Right forelimb (tissue), 1 donor: ENCODE measurements around the gene KCNH2.

ENCODE experiments used
- DNase-seq: peaks from one replicate; pipeline ENCODE4 v3.0.0-alpha.2; 2018

Gene KCNH2

DNA sequence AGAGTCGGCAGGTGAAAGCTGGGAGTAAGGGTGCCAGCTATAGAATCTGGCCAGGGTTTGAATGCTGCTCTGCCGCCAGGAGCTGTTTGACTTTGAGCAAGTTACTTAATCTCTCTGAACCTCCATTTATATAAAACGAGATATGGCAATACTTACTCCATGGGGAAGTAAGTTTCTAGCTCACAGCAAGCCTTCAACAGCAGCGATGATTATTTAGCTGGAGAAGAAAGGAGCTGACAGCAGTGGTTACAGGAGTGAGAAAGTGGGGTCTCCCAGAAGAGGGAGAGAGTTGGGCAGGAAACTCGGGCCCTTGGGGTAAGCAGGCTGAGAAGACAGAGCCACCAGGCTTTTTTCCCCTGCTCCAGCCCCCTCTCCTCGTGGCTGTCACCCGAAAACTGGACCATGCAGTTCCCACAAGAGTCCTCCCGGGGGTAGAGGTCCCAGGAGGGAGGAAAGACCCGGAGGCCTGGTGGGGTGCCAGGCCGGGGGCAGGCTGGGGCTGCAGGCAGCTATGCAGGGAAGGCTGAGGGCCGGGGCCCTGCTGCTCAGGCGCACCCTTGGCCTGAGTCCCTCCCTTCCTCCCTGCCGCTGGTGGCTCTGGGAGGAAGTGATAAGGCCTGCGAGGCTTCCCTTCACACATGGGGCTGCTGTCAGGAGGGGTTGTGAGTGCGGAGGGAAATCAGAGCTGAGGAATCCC lies 16.2 kb upstream of the KCNH2 start:
- DNase-seq: no peak

- DNase-seq: no peak
These were observed 15.4 kb upstream of the KCNH2 start for GRCh38 chr7:150993511-150993910.

DNA sequence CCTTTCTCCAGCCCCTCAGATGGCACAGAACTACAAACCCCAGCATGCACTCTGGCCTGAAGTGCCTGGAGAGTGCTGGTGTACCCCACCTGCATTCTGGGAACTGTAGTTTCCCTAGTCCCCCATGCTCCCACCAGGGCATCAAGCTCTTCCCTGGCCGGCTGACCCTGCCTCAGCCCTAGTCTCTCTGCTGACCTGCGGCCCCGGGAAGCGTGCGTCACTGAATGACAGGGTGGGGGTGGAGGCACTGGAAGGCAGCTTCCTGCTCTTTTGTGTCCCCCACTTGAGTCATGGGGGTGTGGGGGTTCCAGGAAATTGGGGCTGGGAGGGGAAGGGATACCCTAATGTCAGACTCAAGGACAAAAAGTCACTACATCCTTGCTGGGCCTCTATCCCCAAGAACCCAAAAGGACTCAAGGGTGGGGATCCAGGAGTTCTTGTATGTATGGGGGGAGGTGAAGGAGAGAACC lies 14.7 kb upstream of the KCNH2 start:
- no peak for DNase-seq

DNA sequence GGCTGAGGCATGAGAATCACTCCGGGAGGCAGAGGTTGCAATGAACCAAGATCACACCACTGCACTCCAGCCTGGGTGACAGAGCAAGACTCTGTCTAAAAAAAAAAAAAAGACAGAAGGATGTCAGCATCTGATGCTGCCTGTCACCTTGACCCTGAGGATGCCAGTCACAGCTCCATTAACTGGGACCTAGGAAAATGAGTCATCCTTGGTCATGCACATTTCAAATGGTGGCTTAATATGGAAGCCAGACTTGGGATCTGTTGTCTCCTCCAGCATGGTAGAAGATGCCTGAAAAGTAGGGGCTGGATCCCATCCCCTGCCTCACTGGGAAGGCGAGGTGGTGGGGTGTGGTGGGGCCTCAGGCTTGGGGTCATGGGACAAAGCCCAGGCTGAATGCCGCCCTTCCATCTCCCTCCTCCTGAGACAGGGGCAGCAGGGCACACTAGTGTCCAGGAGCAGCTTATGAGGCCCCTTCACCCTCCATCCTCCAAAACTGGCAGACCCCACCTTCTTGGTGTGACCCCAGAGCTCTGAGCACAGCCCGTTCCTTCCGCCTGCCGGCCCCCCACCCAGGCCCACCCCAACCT lies 14.0 kb upstream of the KCNH2 start:
- DNase-seq: no peak

DNA sequence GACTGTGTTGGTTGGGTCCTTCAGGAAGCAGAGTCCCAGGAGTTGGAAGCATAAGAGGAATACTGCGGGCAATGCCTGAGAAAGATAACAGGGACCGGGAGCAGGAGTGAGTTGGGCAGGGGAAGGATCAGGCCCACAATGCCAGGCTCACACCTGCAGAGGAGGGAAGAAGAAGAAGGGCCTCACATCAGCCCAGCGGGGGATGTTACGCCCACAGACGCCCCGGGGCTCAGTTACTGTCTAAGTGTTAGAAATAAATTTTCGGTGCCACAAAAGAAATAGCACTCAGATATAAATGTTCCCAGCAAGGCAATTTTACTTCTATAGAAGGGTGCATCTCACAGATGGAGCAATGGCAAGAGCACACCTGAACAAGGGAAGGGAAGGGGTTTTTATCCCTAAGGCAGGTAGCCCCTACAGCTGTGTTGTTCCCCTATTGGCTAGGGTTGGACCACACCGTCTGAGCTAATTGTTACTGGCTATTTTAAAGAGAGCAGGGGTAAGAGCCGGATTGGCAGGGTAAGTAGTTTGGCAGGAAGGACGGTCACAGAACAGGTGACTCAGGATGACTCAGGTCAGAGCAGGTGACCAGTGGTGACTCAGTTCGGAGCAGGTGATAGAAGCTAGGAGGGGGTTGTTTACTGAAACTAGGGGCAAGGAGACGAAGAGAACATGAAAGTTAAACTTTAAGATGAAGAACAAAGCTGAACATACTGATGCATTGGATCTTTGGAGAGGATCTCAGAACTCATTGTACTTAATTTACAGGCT lies 12.5 kb upstream of the KCNH2 start, which contains the start of gene NOS3:
NOS3 (plus strand) TSS at position 602 of the 771 bp plus-strand sequence. CDS start 2,787 bp downstream, outside the sequence.
- DNase-seq: no peak

DNA sequence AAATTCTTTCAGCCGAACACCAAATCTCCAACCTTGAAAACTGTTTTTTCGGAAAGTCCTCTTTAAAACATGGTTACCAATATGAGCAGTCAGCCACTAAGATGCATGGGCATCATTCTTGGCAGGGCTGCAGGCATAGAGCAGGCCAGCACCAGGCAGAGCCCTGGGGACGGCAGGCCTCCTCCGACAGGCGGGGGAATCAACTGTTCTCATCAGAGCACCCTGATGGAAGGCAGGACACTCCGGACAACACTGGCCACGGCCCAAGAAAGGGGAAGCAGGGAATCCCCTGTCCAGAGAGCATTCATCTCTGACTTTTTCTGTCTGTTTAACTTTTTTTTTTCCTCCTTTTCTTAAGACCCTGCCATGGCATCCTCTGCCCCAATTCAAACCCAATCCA lies 11.3 kb upstream of the KCNH2 start:
- DNase-seq: no peak

DNA sequence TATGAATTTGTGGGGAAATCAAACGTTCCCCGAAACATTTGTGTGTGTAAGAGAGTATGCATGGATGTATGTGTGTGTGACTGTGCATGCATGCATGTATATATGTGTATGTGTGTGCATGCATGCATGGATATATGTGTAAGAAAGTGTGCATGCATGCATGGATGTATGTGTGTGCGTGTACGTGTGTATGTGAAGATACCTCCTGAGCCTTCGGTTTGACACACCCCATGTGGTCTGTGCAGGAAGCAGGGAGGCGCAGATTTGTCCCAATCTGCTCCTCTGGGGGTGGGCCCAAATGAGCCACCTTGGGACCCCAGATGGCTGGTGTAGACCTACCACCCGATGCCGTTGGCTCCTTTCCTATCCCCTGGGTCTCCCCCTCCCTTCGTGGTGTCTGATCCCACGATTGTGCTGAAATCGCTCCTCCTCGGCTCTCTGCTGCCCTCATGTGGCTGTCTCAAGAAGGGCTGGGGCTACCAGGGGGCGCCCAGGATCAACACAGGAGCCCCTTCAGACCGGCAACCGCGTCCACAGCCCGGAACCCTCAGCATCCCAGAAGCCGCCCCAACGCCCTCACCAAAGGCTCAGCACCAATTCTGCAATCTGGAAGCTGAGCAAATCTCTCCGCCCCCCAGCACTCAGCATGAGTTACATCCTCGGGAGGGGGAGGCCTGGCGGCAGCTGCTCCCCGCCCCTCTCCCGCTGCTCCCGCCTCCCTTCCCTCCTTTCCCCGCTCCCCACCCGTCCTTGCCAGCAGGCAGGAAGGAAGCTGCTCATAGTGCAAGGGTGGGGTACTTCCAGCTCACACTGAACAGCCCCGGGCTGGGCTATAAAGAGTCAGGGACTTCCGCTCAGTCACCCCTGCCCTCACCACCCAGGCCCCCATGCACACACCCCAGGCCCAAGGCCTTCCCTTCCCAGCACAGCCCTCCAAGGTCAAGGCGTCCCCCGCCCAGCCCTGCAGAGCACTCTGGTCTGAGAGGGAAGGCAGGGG lies 10.4 kb upstream of the KCNH2 start:
- peak; percentile 84 for DNase-seq

- no peak for DNase-seq
These were observed 8.4 kb upstream of the KCNH2 start for GRCh38 chr7:150986556-150986955.

- DNase-seq: peak; percentile 76
These were observed 8.0 kb upstream of the KCNH2 start for GRCh38 chr7:150986099-150986512.

- no peak for DNase-seq
These were observed 5.8 kb upstream of the KCNH2 start for GRCh38 chr7:150983893-150984368.

DNA sequence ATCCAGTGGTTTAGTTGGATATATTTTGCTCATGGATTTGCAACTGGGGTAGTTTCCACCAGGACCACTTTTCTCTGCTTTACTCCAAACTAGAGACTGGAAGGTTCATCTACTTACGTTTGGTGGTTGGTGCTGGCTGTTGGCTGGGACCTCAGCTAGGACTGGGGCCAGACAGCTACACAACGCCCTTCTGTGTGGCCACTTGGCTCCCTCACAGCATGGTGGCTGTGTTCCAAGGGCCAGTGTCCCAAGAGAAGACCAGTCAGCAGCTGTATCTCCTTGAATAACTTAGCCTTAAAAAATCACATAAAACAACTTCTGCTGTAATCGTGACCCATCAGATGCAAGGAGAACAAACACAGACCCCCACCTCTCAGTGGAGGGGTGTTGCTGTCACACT lies 4.2 kb upstream of the KCNH2 start:
- no peak for DNase-seq

DNA sequence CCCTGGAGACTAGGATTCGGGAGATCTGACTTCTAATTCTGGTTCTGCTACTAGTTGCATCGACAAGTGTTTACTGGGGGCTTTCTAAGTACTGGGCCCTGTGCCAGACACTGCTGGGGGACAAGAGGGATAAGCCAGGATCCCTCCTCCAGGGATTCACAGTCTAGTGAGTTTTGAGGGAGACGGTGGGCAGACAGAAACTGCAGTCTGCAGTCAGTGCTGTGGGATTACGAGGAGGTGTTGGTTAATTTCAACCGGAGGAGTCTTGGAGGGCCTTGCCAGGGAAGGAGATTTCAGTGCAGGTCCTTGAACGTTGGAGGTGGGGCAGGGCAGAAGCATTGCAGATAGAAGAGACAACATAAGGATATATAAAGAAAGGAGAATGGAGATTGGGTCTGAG lies 3.5 kb upstream of the KCNH2 start:
- DNase-seq: no peak

DNA sequence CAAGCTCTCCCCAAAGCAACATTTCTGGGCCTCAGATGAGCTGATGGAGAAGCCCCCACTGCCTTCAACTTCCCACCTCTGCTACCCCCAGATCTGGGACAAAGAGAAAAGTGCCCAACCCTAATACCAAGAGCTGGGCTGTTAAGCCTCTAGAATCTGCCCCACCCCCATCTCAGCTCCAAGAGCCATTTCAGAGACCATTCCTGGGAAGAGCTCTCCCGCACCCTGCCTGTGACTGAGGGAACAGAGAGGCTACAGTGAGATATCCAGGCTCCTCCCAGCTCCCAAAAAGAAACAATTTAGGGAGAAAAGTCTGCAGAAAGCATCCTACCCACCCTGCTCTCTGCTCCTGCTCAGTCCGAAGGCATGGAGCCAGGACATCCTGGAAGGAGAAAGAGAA lies 2.5 kb upstream of the KCNH2 start:
- no peak for DNase-seq

DNA sequence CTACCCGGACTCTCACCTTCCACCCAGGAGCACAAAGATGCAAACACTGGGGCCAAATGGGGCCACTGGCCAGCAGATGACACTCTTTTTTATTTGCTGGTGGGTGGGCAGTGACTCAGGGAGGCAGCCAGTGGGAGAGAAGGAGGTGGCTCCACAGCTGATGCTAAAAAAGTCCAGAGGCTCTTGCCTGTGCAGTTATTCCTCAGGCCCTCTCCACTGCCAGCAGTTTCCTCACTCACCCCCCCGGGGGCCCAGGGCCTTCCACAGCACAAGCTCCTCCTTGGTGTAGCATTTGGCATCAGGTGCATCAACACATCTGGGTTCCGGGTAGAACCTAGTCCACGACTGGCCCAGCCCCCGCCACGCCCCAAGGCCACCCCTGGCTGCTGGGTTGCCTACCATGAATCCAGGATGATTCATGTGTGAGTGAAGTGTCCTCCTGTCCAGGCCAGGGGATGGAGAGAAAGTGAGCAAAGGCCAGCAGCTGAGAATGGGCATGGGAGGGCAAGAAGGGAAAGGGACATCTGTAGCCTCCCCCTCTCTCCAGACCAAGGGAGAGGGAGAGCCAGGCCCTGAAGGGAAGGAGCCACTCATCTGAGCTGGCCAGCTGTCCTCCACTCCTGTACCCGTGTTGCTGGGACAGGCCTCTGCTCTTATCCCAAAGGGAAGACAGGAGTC lies 1.7 kb upstream of the KCNH2 start:
- DNase-seq: no peak

DNA sequence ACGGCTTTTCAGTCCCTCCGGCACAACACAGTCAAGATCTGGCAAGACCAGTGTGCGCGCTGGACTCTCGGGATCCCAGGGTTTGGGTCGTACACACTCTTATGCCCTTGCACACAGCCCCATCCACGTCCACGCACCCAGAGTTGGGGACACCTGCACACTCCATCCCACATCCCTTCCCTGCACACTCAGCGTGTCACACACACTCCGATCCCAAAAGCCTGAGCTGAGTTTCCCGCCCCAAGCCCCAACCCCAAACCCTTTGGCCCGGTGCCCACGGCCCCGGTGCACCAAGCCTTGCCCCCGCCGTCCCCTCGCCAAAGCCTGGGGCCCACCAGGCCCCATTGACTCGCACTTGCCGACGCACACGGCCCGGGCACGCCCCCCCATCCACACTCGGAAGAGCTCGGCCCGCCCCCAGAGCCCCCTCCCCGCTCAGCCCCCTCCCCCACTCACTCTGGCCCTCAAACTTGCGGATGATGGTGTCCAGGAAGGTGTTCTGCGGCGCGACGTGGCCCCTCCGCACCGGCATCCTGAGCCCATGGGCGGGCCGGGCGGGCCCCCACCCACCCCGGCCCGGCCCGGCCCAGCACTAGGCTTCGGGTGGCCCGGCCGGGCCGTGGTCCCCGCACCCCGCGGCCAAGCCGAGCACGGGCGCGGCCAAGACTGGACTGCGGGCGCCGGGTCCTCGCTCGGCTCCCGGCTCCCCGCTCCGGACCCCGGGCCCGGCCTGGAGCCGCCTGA lies 567 bp downstream of the KCNH2 start:
- DNase-seq: no peak

DNA sequence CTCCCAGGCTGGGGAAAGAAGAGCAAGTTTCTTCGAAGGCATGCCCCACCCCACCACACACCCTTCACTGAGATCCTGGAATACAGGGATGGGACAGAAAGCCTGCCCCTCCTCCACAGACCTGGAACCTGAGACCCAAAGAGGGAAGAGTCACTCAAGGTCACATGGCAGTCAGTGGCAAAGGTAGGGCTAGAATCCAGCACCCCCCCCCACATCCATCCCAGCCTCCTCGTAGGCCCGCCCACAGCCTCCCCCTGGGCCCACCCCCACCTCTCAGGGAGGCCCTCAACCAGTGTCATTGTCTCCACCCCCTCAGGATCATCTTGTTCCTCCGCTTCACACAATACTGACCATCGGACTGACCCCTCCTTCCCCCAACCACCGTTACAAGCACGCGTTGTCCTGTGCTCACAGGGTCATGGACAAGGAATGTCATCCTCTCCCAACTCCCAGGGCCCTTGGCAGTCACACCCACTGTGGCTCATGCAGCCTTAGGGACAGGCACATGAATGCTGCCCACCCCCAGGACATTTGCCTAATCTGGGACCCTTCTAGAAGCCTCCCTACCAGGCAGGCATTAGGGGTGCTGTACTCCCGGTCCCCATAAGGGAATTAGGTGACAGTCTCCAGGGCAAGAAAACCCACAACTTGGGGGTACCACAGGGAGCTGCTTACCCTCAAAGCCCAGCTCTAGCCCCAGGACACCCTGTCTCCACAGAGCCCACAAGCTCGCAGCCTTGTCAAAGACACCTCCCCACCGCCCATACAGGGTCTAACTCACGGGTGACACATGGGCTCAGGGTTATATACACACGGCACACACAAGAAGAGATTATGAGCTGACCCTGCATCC lies 1.4 kb downstream of the KCNH2 start:
- DNase-seq: no peak

GRCh38 chr7:150975536-150976319 lies 2.4 kb downstream of the KCNH2 start:
- no peak for DNase-seq

DNA sequence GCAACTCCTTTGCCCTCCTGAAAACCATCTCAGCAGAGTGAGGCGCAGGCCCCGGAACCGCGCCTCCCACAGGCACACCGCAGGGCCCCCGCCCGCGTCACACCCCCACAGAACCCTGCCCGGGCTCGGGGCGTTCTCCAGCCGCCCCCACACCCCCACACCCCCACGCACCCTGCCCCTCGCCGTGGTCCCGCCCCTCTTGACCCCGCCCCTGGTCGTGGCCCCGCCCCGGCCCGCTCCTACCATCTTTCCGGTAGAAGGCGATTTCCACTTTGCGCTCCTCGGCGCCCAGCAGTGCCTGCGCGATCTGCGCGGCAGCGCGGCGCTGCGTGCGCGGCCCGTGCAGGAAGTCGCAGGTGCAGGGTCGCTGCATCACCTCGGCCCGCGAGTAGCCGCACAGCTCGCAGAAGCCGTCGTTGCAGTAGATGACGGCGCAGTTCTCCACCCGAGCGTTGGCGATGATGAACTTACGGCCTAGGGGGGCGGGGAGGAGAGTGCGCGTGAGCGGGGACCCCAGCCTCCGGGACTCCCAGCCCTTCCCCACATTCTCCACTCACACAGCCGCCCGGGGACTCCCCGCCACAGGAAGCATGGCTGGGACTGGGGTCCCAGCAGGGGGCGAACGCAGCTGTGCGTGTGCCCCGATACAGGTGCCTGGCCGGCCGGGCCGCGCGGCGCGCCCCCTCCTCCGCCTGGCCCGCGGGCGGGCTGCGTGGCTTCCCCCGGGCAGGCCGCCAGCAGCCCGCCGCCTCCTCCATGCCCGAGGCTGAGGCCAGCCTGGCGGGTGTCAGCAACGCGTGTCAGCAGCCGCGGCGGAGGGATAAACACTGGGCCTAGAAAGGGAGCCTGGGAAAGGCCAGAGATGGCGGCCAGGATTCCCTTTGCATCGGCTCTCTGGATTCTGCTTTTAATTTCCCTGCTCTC lies 3.4 kb downstream of the KCNH2 start:
- DNase-seq: no peak
